GM19324 (cell line): ENCODE results near the gene NRXN3.

Source experiments
- ATAC-seq: cut with Tn5 transposase; IDR thresholded peaks from one replicate; pipeline ENCODE4 v1.9.1; 2021; ENCODE audit warnings: mild to moderate bottlenecking, moderate library complexity; ENCODE audit not compliant: unreplicated experiment, low FRiP score

NRXN3 gene

DNA sequence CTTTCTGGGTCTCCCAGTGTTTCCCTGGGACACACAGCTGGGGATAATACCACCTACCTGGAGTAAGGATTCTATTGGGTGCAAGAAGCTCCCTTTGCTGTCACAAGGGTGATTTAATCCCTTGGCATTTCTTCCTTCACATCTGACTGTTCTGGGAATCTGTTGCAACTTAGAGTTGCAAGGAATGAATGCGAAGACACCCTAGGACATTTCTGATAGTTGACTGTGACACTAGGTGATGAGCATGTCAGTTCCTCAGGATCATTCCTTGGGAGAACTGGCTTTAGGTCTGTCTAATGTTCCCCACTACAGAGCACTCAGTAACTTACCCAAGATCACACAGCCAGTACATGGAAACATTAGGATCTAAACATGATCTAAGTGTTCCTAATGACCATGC, 593.6 kb downstream of the NRXN3 start:
- no peak for ATAC-seq

DNA sequence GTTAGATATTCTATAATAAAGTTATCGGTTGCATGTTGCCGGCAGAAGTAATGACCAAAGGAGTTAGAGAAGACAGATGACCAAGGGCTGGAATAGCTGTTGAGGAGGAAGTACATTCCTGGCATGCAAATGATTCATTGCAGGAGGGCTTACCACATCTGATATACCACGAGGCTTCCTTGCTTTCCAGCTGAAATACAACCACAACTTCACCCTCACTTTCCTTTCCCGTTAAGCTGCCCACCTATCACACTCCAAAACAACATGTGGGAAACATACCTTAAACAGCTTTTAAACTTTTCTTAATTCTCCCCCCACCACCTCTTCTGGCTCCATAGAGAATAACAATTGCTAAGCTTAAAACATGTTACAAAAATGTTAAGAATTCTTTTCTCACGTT, 594.1 kb downstream of the NRXN3 start:
- no peak for ATAC-seq

DNA sequence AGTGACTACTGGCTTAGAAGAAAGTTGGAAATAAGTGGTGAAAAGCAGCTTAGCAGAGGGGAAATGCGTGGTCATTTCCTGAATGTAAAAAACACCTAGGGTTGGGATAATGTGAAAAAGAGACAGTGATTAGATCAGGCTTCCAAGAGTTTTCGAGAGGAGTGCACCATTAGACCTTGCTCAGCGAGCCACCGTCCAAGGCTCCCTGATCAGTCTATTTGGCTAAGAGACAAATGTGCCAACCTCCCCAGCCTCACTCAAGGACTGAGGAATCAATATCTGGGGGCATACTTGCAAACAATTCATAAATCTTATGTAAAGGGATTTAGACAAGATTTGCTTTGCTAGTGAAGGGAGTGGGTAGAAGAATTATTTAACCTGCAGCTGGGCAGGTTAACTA, 594.5 kb downstream of the NRXN3 start:
- no peak for ATAC-seq

DNA sequence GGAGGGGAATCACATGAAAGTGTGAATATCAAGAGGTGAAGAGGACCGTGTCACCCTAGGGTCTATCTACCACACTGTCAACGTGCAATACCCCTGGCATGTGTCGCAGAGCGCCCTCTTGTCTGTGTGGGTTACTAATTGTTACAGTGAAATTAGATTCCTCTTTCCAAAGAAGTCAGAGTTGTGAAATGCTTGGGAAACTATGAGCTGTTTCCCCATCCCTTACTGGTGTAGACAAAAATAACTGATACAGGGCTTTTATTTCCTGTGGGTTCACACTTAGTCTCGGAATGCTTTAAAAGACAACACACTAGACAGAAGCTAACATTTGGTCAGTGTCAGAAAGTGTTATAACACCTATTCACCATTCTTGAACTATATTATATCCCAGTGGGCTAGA, 597.3 kb downstream of the NRXN3 start:
- ATAC-seq, result no peak

DNA sequence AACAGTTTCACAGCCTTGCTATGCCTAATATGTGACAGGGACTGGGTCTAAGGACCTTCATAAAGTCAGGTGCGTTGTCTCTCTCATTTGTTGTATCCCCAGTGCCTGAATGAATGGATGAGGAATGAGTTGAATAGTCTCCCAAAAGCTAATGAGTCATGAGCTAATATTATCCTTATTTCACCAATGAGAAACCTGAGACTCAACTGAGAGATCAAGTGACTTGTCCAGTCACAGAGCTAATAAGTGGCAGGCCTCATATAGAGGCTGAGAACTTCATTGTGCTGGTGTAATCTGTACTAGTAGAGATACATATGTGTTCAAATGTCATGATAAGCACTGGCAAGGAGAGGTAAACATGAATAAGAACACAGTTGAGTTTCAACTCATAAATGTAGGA, 612.4 kb downstream of the NRXN3 start:
- no peak for ATAC-seq

DNA sequence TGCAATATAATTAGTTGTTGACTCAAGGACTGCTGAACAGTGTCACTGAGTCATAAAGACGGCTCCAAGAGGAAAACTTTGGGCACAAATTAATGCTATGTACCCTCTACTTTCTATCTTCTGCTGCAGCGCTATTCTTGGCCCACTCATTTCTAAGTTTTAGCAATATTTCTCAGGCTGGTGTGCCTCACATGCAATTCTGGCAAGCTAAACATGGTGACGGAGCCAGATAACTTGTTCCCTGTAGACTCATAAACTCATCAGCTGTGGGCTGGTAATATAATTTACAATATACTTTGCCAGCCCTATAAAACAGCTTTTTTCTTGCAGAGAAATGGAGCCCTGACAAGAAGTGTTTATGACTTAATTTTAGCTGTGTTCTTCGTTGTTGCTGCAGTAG, 615.1 kb downstream of the NRXN3 start:
- ATAC-seq, result no peak

DNA sequence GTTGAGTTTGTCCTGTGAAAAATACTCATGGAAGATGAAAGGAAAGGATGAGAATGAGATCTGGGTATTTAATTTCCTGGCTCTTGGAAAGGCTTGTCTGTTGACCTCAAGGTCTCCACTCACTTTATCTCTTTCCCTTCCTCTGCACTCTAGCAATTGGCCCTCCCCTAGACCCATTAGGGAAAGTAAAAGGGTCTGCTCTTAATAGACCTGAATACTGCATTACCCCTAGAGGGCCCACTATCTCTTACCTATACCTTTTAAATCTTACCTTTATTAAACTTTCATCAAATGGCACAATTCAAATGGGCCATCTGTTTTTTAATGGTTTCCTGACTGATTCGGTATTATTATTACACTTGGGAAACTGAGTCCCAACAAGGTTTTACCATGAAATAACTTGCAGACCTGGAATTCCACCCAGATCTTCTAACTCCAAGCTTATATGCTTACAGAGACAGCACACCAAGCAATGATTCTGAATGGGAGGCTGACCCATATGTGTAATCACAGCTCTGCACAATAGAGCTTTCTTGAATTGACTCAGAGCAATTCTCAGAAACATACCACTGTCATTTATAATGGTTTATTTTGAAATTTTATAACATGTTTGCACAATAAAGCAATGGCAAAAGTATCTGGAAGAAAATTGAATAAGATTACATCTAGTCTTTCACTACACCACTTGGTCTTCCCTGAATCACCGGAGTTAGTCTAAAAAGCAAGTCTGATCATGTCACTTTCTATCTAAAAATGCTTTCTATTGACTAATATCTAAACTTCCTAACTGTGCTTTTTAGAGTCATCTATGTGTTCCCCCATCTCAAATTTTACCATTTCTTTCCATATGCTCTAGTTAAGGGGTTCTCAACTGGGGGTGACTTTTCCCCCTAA, 618.5 kb downstream of the NRXN3 start:
- ATAC-seq, result no peak

DNA sequence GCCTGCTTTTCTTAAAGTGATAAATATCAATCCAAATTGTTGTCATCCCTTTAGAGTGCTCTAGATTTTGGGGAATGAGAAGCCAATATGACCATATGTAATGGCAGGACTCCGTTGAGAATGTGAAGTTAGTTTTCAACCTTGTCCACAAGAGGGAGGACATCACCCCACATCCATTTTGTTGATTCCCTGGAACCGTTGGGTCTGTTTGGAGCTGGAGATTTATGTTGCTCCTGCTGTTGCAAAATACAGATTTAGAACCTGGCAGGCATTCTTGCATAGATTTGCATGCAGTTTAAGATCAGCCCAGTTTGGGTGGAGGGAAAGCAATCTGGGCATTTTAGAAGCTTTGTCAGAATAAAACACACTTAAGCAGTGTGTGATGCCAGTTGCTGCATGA, 620.1 kb downstream of the NRXN3 start:
- ATAC-seq, result no peak

DNA sequence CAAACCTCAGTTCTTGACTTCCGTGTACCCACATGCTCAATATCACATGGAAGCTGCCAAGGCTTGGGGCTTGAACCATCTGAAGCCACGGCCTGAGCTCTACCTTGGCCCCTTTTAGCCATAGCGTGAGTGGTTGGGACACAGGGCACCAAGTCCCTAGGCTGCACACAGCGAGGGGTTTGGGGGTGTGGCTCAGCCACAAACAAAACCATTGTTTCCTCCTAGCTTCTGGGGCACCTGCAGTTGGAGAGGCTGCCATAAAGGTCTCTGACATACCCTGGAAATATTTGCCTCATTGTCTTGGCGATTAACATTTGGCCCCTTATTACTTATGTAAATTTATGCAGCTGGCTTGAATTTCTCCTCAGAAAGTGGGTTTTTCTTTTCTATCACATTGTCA, 628.6 kb downstream of the NRXN3 start:
- ATAC-seq, result no peak

DNA sequence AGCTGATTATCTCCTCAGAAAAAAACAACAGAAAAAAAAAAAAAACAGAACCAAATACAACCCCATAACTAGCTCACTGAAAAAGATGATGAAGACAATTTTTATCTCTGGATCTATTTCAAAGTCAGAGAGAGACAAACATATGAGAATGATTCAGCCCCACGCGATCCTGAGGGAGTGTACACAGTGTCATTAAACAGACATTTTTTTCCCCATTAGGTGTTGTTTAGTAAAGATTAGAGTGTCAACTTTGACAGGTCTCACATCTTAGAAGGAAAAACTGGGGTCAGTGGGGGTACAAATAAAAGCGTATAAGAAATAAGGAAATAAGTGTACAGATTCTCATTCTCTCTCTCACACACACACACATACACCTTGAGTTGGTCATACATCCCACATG, 635.4 kb downstream of the NRXN3 start:
- no peak for ATAC-seq

DNA sequence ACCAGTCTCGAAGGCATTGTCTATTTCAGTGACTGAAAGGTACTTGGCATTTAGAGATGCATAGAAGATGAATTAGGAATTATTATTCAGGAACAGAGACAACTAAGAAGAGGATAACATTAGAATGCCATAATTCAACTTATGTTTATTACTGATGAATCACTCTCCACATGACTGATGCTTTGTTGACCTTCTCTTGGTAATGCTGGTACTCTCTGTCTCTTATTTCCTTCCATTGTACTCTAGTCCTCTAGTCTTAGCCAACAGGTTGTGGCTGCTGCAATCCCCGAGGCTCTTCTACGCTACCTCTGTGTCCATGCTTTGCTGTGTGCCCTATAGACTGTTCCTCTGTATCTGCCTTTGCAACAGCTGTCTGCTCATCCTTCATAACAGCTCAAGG, 652.9 kb downstream of the NRXN3 start:
- ATAC-seq, result no peak

DNA sequence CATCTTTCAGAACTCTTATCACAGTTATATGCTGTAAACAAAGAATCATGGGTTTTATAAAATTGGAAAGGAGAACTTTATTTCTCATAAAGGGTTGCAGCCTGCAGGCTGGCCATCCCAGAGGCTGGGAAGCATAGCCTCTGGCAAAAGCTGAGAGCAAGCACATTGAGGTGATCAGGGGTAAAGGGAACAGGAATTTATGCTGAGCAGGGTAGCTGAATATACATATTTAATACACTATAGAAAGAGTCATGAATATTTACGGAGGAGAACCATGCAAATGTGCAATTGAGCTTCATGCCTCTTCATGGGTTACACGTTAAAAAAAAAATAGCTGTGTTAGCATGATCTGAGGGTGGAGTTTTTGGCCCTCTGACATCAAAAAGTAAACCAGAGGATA, 653.3 kb downstream of the NRXN3 start:
- ATAC-seq, result no peak

DNA sequence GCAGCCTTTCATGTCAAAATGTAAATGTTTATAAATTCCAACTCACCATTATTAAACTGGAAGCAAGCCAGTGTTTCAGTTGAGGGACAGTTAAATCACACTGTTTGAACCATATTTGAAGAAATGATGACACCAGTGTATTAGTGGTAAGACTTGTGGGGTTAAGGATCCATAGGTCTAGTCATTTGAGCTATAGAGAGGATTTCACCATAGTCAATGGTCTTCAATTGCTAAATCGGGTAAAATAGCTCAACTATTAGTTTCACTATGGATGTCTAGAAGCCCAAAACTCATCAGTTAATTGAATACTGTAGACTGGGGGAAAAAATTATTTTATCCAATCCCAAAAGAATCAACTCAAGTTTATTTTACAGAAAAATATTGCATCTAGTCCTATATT, 659.1 kb downstream of the NRXN3 start:
- no peak for ATAC-seq

DNA sequence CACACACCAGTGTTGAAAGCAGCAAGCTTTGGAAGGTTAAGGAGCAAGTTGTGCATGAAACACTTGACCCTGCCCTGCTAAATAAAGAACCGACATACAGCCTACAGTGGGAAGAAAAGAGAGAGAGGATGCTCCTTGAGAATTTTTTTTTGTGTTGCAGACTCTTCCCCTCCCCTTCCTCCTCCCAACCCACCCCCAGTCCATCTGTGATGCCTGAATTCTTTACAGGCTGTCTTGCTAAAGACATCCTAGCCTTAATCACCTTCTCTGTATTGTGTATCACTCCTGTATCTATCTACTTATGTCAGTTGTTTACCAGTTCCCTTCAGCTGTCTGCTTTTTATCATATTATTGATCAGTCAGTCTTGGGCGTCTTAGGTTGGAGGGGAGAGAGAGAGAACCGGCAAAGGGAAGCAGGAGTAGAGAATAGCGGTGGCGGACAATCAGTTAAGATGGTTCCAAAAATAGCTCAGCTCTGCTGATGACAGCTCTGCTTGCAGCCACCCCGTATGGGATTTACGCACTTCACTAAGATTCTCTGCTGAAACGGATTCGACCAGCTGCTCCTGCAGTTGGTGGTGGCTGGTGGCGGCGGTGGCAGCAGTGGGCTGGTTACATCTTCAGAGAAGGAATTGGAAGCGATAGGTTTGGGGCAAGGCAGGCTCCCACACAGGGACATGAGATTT, 664.7 kb downstream of the NRXN3 start:
- no peak for ATAC-seq

DNA sequence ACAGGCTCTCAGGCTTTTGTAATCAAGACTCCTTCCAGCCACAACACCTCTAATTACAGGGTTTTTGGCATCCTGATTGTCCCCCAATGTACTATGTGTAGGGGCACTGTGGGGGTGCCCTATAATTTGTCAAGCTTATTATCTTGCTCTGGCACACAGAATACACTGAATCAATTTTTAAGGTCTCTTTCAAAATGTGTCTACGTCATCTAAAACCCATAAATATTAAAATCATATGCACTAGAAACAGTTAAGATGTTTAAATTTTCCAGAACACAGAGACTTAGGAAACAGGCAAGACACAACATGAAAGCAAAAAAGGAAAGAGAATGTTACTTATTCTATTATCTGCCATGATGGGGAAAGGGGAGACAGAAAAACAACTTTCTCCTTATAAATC, 665.7 kb downstream of the NRXN3 start:
- ATAC-seq, result no peak

DNA sequence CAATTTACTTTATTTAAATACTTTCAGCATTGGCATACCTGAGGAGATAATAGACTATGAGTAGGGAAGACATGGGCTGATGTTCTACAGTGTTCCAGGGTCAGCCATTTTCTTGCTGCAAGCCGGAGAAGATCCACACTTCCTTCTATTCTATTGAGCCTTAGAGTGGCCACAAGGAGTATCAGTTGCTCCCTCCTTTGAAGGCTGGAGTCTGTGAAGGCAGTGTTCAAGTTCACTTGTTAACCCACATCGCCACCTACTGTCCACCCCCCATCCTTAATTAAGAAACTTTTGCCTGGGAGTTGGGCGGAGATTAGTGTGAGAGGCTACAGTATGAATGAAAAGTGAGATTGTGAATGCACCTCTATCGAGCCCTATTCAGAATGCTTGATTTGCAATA, 666.6 kb downstream of the NRXN3 start:
- ATAC-seq, result no peak

DNA sequence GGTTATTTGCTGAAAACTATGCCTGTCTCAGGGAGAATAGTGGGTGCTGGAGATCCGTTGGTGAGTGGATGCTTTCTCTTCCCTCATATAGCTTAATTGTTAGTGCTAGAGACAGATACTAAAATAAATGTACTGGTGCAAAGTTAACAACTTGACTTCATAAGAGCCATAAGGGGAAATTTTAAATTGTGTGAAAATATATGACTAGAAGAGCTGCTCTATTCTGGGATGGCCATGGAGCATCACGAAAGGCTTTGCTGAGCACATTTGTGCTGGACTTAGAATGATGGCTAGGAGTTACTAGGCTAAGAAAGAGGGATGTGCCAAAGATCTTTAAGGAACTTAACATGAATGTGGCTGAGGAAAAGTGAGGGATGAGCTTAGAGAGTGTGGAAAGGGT, 668.8 kb downstream of the NRXN3 start:
- no peak for ATAC-seq

DNA sequence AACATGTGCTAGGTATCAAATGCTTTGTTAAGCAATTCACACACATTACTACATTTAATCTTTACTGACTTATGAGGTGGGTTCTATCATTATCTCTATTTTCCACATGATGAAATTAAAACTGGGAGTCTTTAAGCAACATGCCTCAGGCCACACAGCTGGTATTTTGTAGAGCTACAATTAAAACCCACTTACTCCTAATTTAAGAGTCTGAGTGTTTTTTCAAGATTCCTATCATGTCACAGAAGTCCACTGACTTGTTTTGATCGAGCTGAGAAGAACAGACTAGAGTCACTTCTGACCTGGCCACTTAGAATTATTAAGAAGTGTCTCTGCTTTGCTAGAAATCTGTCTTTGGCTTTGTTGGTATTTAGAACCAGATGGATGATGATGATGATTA, 670.7 kb downstream of the NRXN3 start:
- ATAC-seq, result no peak

DNA sequence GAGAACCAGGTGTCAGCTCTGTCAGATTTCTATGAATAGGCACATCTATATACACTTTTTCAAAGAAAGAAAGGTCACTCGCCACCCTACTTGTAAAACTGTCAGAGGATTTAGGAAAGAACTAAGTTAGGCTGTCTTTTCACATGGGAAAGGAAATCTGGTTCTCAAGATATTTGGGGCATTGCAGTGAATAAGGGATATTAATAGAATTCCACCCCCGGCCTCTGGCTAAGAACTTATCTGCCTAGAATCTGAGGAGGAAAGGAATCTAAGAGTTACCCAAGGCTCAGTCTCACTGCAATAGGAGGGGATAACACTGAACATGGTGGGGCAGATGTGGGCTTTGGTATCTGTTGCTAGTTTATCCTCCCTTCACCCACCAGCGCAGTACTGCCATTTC, 677.6 kb downstream of the NRXN3 start:
- ATAC-seq, result no peak

DNA sequence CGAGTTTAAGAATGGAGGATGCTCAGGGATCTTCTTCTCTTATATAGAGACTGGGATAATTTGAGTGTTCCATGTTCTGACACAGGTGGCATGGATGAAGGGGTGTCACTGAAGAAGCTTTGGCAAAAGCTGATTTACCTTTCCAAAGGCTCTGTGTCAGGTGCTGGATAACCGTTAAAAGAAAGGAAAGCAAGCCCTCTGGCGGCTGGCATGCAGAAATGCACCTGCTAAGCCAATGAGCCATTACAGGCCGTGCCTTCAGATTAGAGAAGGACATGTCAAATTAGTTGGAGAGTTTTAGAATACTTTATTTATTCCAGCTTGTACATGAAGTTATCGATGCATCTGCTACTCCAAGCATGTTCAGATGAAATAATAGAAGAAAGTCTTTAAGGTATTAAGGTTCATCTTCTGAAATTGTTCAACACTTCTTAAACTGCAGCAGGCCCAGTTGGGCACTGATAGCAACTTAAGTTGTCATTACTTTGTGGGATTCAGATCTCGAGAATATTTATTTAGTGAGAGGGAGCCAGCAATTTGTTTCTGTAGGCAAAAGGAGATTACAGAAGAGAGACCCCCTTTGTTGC, 678.2 kb downstream of the NRXN3 start:
- ATAC-seq, result peak; percentile 71

DNA sequence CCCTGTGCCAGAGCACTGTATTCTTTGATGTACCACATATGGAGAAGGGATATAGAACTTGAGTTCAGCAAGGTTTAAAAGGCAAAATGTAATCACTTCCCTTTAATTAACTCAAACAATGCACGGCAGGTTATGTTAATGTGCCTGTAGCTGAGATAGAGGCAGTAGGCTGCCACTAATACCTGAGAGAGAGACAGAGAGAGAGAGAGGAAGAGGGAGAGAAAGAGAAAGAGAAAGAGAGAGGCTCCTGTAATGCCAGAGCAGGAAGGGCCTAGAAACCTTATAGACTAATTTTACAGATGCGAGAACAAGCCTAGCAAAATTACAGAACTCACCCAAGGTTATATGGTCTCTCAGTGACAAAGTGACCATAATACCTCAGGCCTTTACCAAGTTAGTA, 679.8 kb downstream of the NRXN3 start:
- no peak for ATAC-seq

DNA sequence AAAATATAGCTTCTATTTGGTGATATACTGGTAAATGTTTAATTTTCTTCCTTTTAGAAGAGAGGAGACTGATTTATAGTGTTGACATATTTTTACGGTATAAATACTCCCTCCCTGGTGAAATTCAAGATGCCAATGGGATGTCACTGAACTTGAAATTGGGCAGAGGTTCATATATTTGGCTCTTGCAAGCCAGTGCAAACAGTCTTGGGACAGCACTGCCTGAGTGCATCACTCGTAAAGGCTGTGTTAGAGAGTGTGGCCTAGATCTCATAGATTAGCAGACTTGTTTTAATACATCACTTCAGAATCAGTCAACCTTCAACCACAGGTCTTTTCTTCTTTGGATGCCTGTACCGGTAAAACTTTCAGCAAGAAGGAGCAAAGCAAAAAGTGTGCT, 681.0 kb downstream of the NRXN3 start:
- ATAC-seq, result no peak
